ENCODE data around the gene AKIRIN2.

Gene AKIRIN2

DNA sequence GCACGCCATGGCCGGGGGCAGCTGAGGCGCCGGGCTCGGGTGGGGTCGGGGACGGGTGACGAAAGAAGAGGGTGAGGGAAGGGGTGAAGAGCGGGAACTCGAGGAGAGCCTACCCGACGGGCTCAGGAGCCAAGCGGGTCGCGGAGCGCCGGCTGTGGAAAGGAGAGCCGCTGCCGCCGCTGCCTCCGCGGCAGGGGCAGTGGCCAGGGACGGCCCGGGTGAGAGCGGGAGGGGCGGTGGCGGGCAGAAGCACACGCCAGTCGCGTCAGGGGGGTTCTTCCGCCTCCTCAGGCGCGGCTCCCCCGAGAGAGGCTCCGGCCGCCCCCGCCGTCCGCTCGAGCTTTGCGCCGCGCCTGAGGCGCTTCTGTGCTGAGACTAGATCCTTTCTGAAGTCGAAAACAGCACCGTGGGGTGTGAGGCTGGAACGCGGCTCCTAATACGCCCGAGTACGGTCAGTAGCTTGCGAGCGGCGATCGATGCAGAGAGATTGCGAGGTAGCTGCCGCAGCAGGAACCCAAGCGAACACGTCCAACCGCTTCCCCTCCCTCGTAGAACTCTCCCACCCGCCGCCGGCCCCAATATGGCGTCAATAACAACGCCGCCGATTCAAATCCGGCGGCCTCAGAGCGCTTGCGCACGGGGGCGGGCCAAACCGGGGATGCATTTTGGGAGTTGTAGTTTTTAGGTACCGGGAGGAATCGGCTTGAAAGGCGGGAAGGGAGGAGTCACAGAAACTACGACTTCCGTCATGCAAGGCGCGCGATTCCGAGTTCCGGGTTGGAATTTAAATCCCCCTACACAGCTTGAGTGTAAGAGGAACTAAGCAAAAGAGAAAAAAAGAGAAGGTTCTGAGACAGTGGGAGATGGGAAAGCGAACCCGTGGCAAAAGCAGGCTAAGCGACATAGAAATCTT lies at the start of gene AKIRIN2:
AKIRIN2 (minus strand) TSS at position 558 of the 913 bp plus-strand sequence; CDS start at position 9, 549 bp downstream.
- peak; percentile 99 for DNase-seq (ENCODE audit: low spot score)

DNA sequence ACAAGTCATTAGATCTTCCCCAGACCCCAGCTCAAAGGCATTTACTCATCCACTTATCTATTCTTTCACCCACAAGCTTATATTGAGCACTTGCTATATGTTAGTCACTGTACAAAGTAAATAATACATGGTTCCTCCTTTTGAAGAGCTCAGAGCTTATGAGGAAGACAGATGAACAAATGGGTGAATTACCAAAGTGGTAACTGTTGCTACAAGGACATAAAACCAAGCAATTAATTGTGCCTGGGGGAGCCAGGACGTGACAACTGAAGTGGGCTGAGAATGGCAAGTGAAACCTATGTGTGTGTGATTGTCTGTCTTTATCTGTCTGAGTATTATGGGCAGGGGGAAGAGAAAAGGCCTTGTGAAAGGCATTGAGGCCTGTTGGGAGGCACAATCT lies 45.6 kb upstream of the AKIRIN2 start:
- no peak for DNase-seq (ENCODE audit: low spot score)

DNA sequence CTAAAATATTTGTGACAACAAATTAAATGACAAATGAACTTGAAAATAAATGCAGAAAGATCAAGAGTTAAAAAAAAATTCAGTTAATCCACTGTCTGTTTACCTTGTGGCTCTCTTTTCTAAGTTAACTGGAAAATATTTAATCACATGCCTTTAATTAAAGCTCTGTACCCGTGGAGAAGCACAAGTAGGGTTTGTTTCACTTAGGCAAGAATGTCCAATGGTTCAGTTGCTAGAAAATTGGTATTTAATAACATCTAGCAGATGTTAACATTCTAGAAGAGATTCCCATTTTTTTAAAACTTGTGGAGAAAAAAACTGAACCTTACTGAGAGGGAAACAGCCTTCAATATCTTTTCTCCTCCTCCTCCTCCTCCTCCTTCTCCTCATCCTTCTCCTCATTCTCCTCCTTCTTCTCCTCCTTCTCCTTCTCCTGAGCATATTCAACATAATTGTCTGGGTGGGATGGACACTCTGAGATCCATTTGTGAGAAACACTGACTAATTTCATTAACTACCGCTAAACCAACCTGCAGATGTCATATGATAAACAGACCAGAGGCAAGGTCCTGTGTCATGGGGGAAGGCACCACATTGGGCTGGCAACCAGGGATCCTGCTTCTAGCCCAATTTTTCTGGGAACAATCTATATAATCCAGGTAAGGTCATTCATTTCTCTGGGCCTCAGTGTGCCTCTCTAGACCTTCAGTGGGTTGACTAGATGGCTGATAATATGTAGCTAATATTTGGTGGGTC lies 44.1 kb upstream of the AKIRIN2 start:
- DNase-seq (ENCODE audit: low spot score): no peak

GRCh38 chr6:87743454-87743853 lies 41.4 kb upstream of the AKIRIN2 start:
- DNase-seq (ENCODE audit: low spot score): no peak

GRCh38 chr6:87742106-87742505 lies 40.1 kb upstream of the AKIRIN2 start:
- peak; percentile 72 for DNase-seq (ENCODE audit: low spot score)

DNA sequence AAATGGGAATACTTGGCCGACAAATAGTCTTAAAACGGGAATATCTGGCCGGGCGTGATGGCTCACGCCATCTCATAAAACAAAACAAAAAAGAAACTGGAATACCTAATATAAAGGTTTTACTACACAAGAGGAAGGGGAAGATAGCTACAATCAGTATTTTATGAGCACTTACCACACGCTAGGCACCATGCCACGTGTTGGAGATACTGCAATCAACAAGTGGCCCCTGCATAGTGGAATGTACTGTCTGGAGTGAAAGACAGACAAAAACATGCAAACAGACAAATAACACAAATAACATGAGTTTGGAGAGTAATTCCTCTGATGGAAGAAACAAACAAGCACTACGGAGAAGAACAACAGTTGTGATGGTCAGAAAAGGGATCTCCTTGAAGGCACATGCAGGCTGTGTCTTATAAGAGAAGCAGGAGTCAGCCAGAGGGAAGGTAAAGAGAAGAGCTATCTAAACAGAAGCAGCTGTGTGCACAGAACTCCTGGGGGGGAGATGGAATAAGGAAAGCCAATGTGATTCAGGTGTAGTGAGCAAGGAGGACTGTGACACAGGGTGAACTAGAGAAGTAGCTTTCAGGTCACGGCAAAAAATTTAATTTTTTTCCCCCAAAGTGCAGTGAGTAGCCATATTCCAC lies 39.1 kb upstream of the AKIRIN2 start:
- no peak for DNase-seq (ENCODE audit: low spot score)

DNA sequence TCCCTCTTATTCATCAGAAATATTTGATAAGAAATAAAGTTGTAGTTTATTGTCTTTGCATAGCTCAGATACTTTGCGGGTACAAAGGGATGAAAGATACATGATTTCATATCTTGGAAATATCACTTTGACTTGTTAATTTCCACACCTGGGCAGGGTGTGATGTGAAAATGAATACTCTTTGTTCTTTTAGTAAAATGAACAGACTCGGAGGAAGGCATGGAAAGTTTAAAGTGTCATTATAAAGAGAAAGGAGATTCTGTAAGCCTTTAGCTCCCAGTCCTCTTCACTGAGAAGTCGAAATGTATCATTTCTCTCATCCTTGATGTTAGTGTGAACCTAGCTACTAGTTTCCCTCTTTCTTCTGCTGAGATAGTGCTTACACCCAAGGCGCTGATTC lies 36.7 kb upstream of the AKIRIN2 start:
- DNase-seq (ENCODE audit: low spot score): no peak

- DNase-seq (ENCODE audit: low spot score): no peak
These were observed 36.0 kb upstream of the AKIRIN2 start for GRCh38 chr6:87738000-87738399.

- no peak for DNase-seq (ENCODE audit: low spot score)
These were observed 34.9 kb upstream of the AKIRIN2 start for GRCh38 chr6:87736809-87737540.

GRCh38 chr6:87731818-87732661 lies 30.0 kb upstream of the AKIRIN2 start:
- DNase-seq (ENCODE audit: low spot score): no peak

GRCh38 chr6:87731080-87731479 lies 29.0 kb upstream of the AKIRIN2 start:
- no peak for DNase-seq (ENCODE audit: low spot score)

- no peak for DNase-seq (ENCODE audit: low spot score)
These were observed 28.1 kb upstream of the AKIRIN2 start for GRCh38 chr6:87729965-87730719.

GRCh38 chr6:87728706-87729105 lies 26.7 kb upstream of the AKIRIN2 start:
- DNase-seq (ENCODE audit: low spot score): no peak

GRCh38 chr6:87724983-87725811 lies 23.2 kb upstream of the AKIRIN2 start:
- peak; percentile 55 for DNase-seq (ENCODE audit: low spot score)

DNA sequence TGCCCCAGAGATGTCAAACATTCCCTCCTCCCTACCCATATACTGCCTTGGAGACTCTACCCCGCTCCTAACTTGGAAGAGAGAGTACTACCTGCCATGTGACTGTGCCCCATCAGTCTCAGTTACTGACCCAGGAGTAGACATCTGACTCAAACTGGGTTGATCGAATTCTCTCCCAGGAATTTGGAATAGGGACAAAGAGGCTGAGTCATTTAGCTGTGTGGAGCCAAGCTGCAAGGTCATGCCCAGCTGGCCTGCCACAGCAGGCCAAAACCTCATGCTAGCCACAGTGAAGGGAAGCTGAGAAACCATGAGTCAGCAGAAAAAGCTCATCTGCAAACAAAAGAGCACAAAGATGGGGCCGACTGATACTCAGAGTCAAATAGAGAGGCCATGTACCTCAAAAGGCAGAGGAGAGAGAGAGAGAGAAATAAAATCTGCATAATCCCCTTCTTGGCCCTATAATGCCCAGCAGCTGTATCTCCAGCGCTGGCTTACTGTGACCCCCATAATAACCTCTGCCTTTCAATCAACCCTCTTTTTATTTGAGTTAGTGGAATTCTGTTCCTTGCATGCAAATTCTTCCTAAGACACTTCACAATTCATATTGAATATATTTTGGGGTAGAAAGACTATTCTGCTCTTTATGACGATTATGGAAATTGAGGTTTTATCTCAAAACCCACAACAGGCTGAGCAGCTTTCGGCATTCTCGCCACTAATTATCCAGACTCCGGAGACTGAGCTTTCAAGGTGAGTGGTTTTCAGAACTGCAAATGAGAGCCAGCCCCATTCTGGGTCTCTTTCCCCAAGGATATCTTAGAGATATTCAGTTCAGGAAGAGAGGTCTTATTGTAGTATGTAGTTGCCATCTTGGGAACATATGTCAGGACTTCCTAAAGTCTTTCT lies 21.4 kb upstream of the AKIRIN2 start:
- DNase-seq (ENCODE audit: low spot score): no peak

- DNase-seq (ENCODE audit: low spot score): no peak
These were observed 20.6 kb upstream of the AKIRIN2 start for GRCh38 chr6:87722540-87723169.

GRCh38 chr6:87721311-87721710 lies 19.3 kb upstream of the AKIRIN2 start:
- no peak for DNase-seq (ENCODE audit: low spot score)
